CD8-positive, alpha-beta memory T cell (primary cell): ENCODE measurements around the gene DPCD. TPM values are rescaled to one million over a fixed set of nuclear protein-coding genes. Genes with fewer than 3 reads are reported as not detected.

Experiments used
- CTCF ChIA-PET: fragments of 350-600 bp; sonication (Branson Sonifier 250); formaldehyde crosslinking; loops from one replicate; lab custom pipeline; 2021; ENCODE audit warnings: antibody characterized with exemption; lab: Charles Lee
- POLR2A ChIA-PET: fragments of 350-600 bp; sonication (Branson Sonifier 250); formaldehyde crosslinking; loops from one replicate; lab custom pipeline; 2021; ENCODE audit warnings: antibody characterized with exemption; lab: Charles Lee
- DNase-seq, 5 donors: peaks; one replicate each; pipeline versions ENCODE4 v3.0.0 to v3.0.0-alpha.2; 2020 to 2022; ENCODE audit warnings: mixed read lengths in 1 of 5
- H3K27ac ChIP-seq: one replicate; pipeline ENCODE4 v1.7.0; 2013; ENCODE audit warnings: low read depth, mild to moderate bottlenecking, low read length, moderate library complexity
- H3K27me3 ChIP-seq: 2 replicates; pipeline ENCODE4 v1.7.0; 2013; ENCODE audit warnings: low read length, mild to moderate bottlenecking; ENCODE audit not compliant: insufficient read depth, poor library complexity, severe bottlenecking
- H3K36me3 ChIP-seq: 2 replicates; pipeline ENCODE4 v1.7.0; 2013; ENCODE audit warnings: mild to moderate bottlenecking, low read length, moderate library complexity; ENCODE audit not compliant: insufficient read depth
- H3K4me1 ChIP-seq: 2 replicates; pipeline ENCODE4 v1.7.0; 2013; ENCODE audit warnings: mild to moderate bottlenecking, low read length, moderate library complexity; ENCODE audit not compliant: insufficient read depth
- H3K4me3 ChIP-seq: 2 replicates; pipeline ENCODE4 v1.7.0; 2013; ENCODE audit warnings: mild to moderate bottlenecking, low read length
- H3K9me3 ChIP-seq: 2 replicates; pipeline ENCODE4 v1.7.0; 2013; ENCODE audit warnings: mild to moderate bottlenecking, low read length
- H3K27ac Mint-ChIP-seq, 8 donors: one replicate each; pipeline ENCODE4 v1.8.0; 2020 to 2021; ENCODE audit warnings: mixed read lengths in 8 of 8, mild to moderate bottlenecking in 6 of 8, inconsistent platforms in 3 of 8, moderate library complexity in 3 of 8
- H3K27me3 Mint-ChIP-seq, 2 donors: one replicate each; pipeline ENCODE4 v1.8.0; 2020 to 2021; ENCODE audit warnings: mixed read lengths in 2 of 2, mild to moderate bottlenecking in 1 of 2, moderate library complexity in 1 of 2
- H3K36me3 Mint-ChIP-seq, 3 donors: one replicate each; pipeline ENCODE4 v1.8.0; 2020 to 2021; ENCODE audit warnings: mixed read lengths in 3 of 3, inconsistent platforms in 1 of 3, mild to moderate bottlenecking in 1 of 3
- H3K4me1 Mint-ChIP-seq, 3 donors: one replicate each; pipeline ENCODE4 v1.8.0; 2020 to 2021; ENCODE audit warnings: mixed read lengths in 3 of 3, inconsistent platforms in 1 of 3, mild to moderate bottlenecking in 1 of 3
- H3K4me3 Mint-ChIP-seq, 7 donors: one replicate each; pipeline ENCODE4 v1.8.0; 2020 to 2021; ENCODE audit warnings: mixed read lengths in 7 of 7, mild to moderate bottlenecking in 6 of 7, moderate library complexity in 4 of 7, inconsistent platforms in 2 of 7
- H3K9me3 Mint-ChIP-seq, 5 donors: one replicate each; pipeline ENCODE4 v1.8.0; 2020 to 2022; ENCODE audit warnings: mixed read lengths in 5 of 5, mild to moderate bottlenecking in 3 of 5, moderate library complexity in 2 of 5, inconsistent platforms in 1 of 5
- polyA plus RNA-seq: library from polyadenylated mRNA; unstranded; fragments of 300-500 nt; fragmentation: Illumina TruSeq; gene quantifications from one replicate; pipeline ENCODE4 v1.2.3, GENCODE V29; 2021
- total RNA-seq, 2 experiments: library from RNA; stranded (reverse); gene quantifications; one replicate each; pipeline ENCODE4 v1.2.3, GENCODE V29; 2021

DPCD gene
- total and polyA plus RNA-seq, 3 experiments from 2014 or later, result 0.75 to 22.6 (median 21.0) TPM

GRCh38 chr10:101619983-101620382 is 31.9 kb downstream of the DPCD start:
- H3K4me3 ChIP-seq, result no peak overlapping the region
- POLR2A ChIA-PET, result no interaction called here
- H3K27me3 ChIP-seq, result no peaks in the 10 kb centered on the region
- Mint-ChIP-seq H3K27ac (peak overlapping the region in 3 of 8 donors; percentile 21 to 95 (median 58)), H3K4me3 (peak overlapping the region in 1 of 7 donors; percentile 68), H3K4me1 (peaks cover 3 to 4% (median 4%) of the 10 kb centered on the region in 3 donors), H3K36me3 (peaks cover 0 to 92% (median 10%) of the 10 kb centered on the region in 3 donors), H3K9me3 (no peaks in the 10 kb centered on the region), H3K27me3 (no peaks in the 10 kb centered on the region)
- no peak for DNase-seq
- no peaks in the 10 kb centered on the region for H3K9me3 ChIP-seq
- peaks cover 36% of the 10 kb centered on the region for H3K36me3 ChIP-seq
- no peak overlapping the region for H3K27ac ChIP-seq
- CTCF ChIA-PET, result no interaction called here
- no peaks in the 10 kb centered on the region for H3K4me1 ChIP-seq

GRCh38 chr10:101623528-101623927 is 35.4 kb downstream of the DPCD start:
- no peaks in the 10 kb centered on the region for H3K27me3 Mint-ChIP-seq
- Histone ChIP-seq H3K27me3 (no peaks in the 10 kb centered on the region), H3K4me1 (no peaks in the 10 kb centered on the region), H3K36me3 (peaks cover 37% of the 10 kb centered on the region), H3K9me3 (no peaks in the 10 kb centered on the region), H3K27ac (no peak overlapping the region), H3K4me3 (no peak overlapping the region)
- DNase-seq, result no peak
- ChIA-PET CTCF (no interaction called here), POLR2A (no interaction called here)
- peaks cover 0 to 89% (median 14%) of the 10 kb centered on the region in 3 donors for H3K36me3 Mint-ChIP-seq
- H3K4me3 Mint-ChIP-seq, result no peak overlapping the region
- peak overlapping the region in 2 of 8 donors; percentile 17 to 27 for H3K27ac Mint-ChIP-seq
- H3K9me3 Mint-ChIP-seq, result no peaks in the 10 kb centered on the region
- H3K4me1 Mint-ChIP-seq, result peaks cover 8 to 23% (median 10%) of the 10 kb centered on the region in 3 donors

GRCh38 chr10:101624526-101625102 is 36.5 kb downstream of the DPCD start:
- H3K4me3 ChIP-seq, result no peak overlapping the region
- no peaks in the 10 kb centered on the region for H3K9me3 Mint-ChIP-seq
- no peak overlapping the region for H3K4me3 Mint-ChIP-seq
- H3K36me3 ChIP-seq, result peaks cover 37% of the 10 kb centered on the region
- H3K4me1 ChIP-seq, result no peaks in the 10 kb centered on the region
- H3K27me3 ChIP-seq, result no peaks in the 10 kb centered on the region
- ChIA-PET POLR2A (no interaction called here), CTCF (no interaction called here)
- no peaks in the 10 kb centered on the region for H3K9me3 ChIP-seq
- H3K36me3 Mint-ChIP-seq, result peaks cover 0 to 87% (median 14%) of the 10 kb centered on the region in 3 donors
- DNase-seq, result no peak
- H3K27ac ChIP-seq, result no peak overlapping the region
- H3K27ac Mint-ChIP-seq, result peak overlapping the region in 4 of 8 donors; percentile 12 to 90 (median 48)
- no peaks in the 10 kb centered on the region for H3K27me3 Mint-ChIP-seq
- peaks cover 10 to 29% (median 14%) of the 10 kb centered on the region in 3 donors for H3K4me1 Mint-ChIP-seq

GRCh38 chr10:101625821-101626412 is 37.8 kb downstream of the DPCD start:
- Mint-ChIP-seq H3K36me3 (peaks cover 0 to 86% (median 14%) of the 10 kb centered on the region in 3 donors), H3K9me3 (no peaks in the 10 kb centered on the region), H3K4me1 (peaks cover 20 to 40% (median 22%) of the 10 kb centered on the region in 3 donors), H3K27me3 (no peaks in the 10 kb centered on the region), H3K27ac (peak overlapping the region in 1 of 8 donors; percentile 33), H3K4me3 (no peak overlapping the region)
- POLR2A ChIA-PET, result no interaction called here
- DNase-seq, result no peak
- Histone ChIP-seq H3K27ac (no peak overlapping the region), H3K36me3 (peaks cover 24% of the 10 kb centered on the region), H3K4me3 (no peak overlapping the region), H3K27me3 (no peaks in the 10 kb centered on the region), H3K9me3 (no peaks in the 10 kb centered on the region), H3K4me1 (no peaks in the 10 kb centered on the region)
- CTCF ChIA-PET, result no interaction called here

- DNase-seq, result no peak
- H3K9me3 Mint-ChIP-seq, result no peaks in the 10 kb centered on the region
- H3K4me1 ChIP-seq, result no peaks in the 10 kb centered on the region
- H3K27ac ChIP-seq, result no peak overlapping the region
- no peak overlapping the region for H3K4me3 Mint-ChIP-seq
- no peaks in the 10 kb centered on the region for H3K27me3 ChIP-seq
- H3K4me3 ChIP-seq, result no peak overlapping the region
- no peaks in the 10 kb centered on the region for H3K27me3 Mint-ChIP-seq
- ChIA-PET POLR2A (no interaction called here), CTCF (no interaction called here)
- H3K9me3 ChIP-seq, result no peaks in the 10 kb centered on the region
- peaks cover 0 to 71% (median 7%) of the 10 kb centered on the region in 3 donors for H3K36me3 Mint-ChIP-seq
- peaks cover 34 to 63% (median 44%) of the 10 kb centered on the region in 3 donors for H3K4me1 Mint-ChIP-seq
- peaks cover 16% of the 10 kb centered on the region for H3K36me3 ChIP-seq
- peak overlapping the region in 1 of 8 donors; percentile 73 for H3K27ac Mint-ChIP-seq
These were observed 41.9 kb downstream of the DPCD start for GRCh38 chr10:101629837-101630632.

- H3K4me1 Mint-ChIP-seq, result peaks cover 36 to 64% (median 49%) of the 10 kb centered on the region in 3 donors
- POLR2A ChIA-PET, result no interaction called here
- no peaks in the 10 kb centered on the region for H3K9me3 ChIP-seq
- H3K36me3 ChIP-seq, result peaks cover 16% of the 10 kb centered on the region
- no peaks in the 10 kb centered on the region for H3K27me3 Mint-ChIP-seq
- H3K4me3 ChIP-seq, result no peak overlapping the region
- no peak overlapping the region for H3K4me3 Mint-ChIP-seq
- H3K9me3 Mint-ChIP-seq, result no peaks in the 10 kb centered on the region
- H3K4me1 ChIP-seq, result no peaks in the 10 kb centered on the region
- H3K27me3 ChIP-seq, result no peaks in the 10 kb centered on the region
- no peak overlapping the region for H3K27ac ChIP-seq
- peak overlapping the region in 1 of 8 donors; percentile 73 for H3K27ac Mint-ChIP-seq
- H3K36me3 Mint-ChIP-seq, result peaks cover 0 to 66% (median 5%) of the 10 kb centered on the region in 3 donors
- CTCF ChIA-PET, result no interaction called here
- DNase-seq, result no peak
These were observed 42.5 kb downstream of the DPCD start for GRCh38 chr10:101630633-101630920.

GRCh38 chr10:101631821-101632475 is 43.8 kb downstream of the DPCD start:
- peak overlapping the region in 2 of 8 donors; percentile 52 to 63 for H3K27ac Mint-ChIP-seq
- no peaks in the 10 kb centered on the region for H3K27me3 Mint-ChIP-seq
- POLR2A ChIA-PET, result no interaction called here
- no peaks in the 10 kb centered on the region for H3K9me3 Mint-ChIP-seq
- H3K4me1 Mint-ChIP-seq, result peaks cover 37 to 66% (median 51%) of the 10 kb centered on the region in 3 donors
- Histone ChIP-seq H3K27ac (no peak overlapping the region), H3K4me1 (no peaks in the 10 kb centered on the region), H3K36me3 (peaks cover 16% of the 10 kb centered on the region), H3K27me3 (no peaks in the 10 kb centered on the region), H3K9me3 (no peaks in the 10 kb centered on the region), H3K4me3 (no peak overlapping the region)
- no peak overlapping the region for H3K4me3 Mint-ChIP-seq
- H3K36me3 Mint-ChIP-seq, result peaks cover 0 to 65% (median 7%) of the 10 kb centered on the region in 3 donors
- DNase-seq, result no peak
- CTCF ChIA-PET, result interaction anchor here (1.5 kb wide), 1 partner anchor 10 kb away, joined by 4 read pairs; no protein-coding TSS in a partner anchor
